HepG2 (cell line): Measurements from ENCODE around the gene GGT7. TPM values are rescaled to one million over a fixed set of nuclear protein-coding genes. Genes with fewer than 3 reads are reported as not detected.

Source experiments
- CBX2 ChIP-seq, 2 experiments: fragments of 200-600 bp in 1 of 2; sonication (generic); formaldehyde crosslinking in 1 of 2; IDR thresholded peaks; 2 replicates each; pipeline versions ENCODE4 v1.7.0 to v1.8.1; 2018 to 2022; ENCODE audit warnings: low read depth in 2 of 2, low read length in 1 of 2, mild to moderate bottlenecking in 1 of 2, missing genetic modification reagents in 1 of 2
- CBX5 ChIP-seq: sonication (generic); formaldehyde crosslinking; IDR thresholded peaks from 2 replicates; pipeline ENCODE4 v1.4.0; 2020; ENCODE audit warnings: missing genetic modification reagents, borderline replicate concordance
- CCDC6 ChIP-seq: sonication (generic); formaldehyde crosslinking; IDR thresholded peaks from 2 replicates; pipeline ENCODE4 v1.8.1; 2022; ENCODE audit warnings: mild to moderate bottlenecking, missing genetic modification reagents, moderate library complexity
- CEBPB ChIP-seq: IDR thresholded peaks from 2 replicates; pipeline ENCODE4 v1.6.1; 2011; ENCODE audit warnings: low read depth, low read length, improper control_type of control experiment, borderline replicate concordance
- EHMT2 ChIP-seq: fragments of 200-600 bp; sonication (generic); IDR thresholded peaks from 2 replicates; pipeline ENCODE4 v1.7.0; 2017; ENCODE audit warnings: antibody characterized with exemption, low read depth, low read length, borderline replicate concordance
- ELF3 ChIP-seq: IDR thresholded peaks from 2 replicates; pipeline ENCODE4 v1.6.1; 2016; ENCODE audit warnings: missing genetic modification reagents, missing compliant biosample characterization
- ERF ChIP-seq: IDR thresholded peaks from 2 replicates; pipeline ENCODE4 v1.6.1; 2018; ENCODE audit warnings: missing biosample characterization, missing genetic modification reagents
- GATAD1 ChIP-seq: IDR thresholded peaks from 2 replicates; pipeline ENCODE4 v1.6.1; 2016; ENCODE audit warnings: missing genetic modification reagents, missing compliant biosample characterization
- HOXA3 ChIP-seq: sonication (generic); formaldehyde crosslinking; IDR thresholded peaks from 2 replicates; pipeline ENCODE4 v1.5.0; 2020; ENCODE audit warnings: missing genetic modification reagents
- KDM4B ChIP-seq: sonication (generic); formaldehyde crosslinking; IDR thresholded peaks from 2 replicates; pipeline ENCODE4 v1.4.0; 2020; ENCODE audit warnings: missing genetic modification reagents
- MLLT10 ChIP-seq: sonication (generic); formaldehyde crosslinking; IDR thresholded peaks from 2 replicates; pipeline ENCODE4 v1.4.0; 2020; ENCODE audit warnings: missing genetic modification reagents
- PHF21A ChIP-seq: sonication (generic); formaldehyde crosslinking; IDR thresholded peaks from 2 replicates; pipeline ENCODE4 v1.5.0; 2020; ENCODE audit warnings: mild to moderate bottlenecking, missing genetic modification reagents
- SMAD9 ChIP-seq: sonication (generic); formaldehyde crosslinking; IDR thresholded peaks from 2 replicates; pipeline ENCODE4 v1.5.1; 2020; ENCODE audit warnings: mild to moderate bottlenecking, missing genetic modification reagents
- SOX6 ChIP-seq, 2 experiments: fragments of 450-650 bp in 1 of 2; sonication (generic) in 1 of 2; formaldehyde crosslinking in 1 of 2; IDR thresholded peaks; 2 replicates each; pipeline versions ENCODE4 v1.4.0 to v1.6.1; 2017 to 2020; ENCODE audit warnings: antibody characterized with exemption in 1 of 2, mild to moderate bottlenecking in 1 of 2, missing genetic modification reagents in 1 of 2
- TMF1 ChIP-seq: sonication (generic); formaldehyde crosslinking; IDR thresholded peaks from 2 replicates; pipeline ENCODE4 v1.8.1; 2022; ENCODE audit warnings: low read depth, missing genetic modification reagents
- ZMYM4 ChIP-seq: sonication (generic); formaldehyde crosslinking; IDR thresholded peaks from 2 replicates; pipeline ENCODE4 v1.8.1; 2023; ENCODE audit warnings: mild to moderate bottlenecking, missing genetic modification reagents
- ZNF317 ChIP-seq: sonication (generic); formaldehyde crosslinking; IDR thresholded peaks from 2 replicates; pipeline ENCODE4 v1.5.0; 2020; ENCODE audit warnings: mild to moderate bottlenecking, missing genetic modification reagents
- ZNF326 ChIP-seq: sonication (generic); formaldehyde crosslinking; IDR thresholded peaks from 2 replicates; pipeline ENCODE4 v1.4.0; 2020; ENCODE audit warnings: missing genetic modification reagents, borderline replicate concordance
- ZNF652 ChIP-seq: IDR thresholded peaks from 2 replicates; pipeline ENCODE4 v1.6.1; 2016; ENCODE audit warnings: low read depth, borderline replicate concordance
- ZNF780A ChIP-seq: sonication (generic); formaldehyde crosslinking; IDR thresholded peaks from 2 replicates; pipeline ENCODE4 v1.8.0; 2022; ENCODE audit warnings: mild to moderate bottlenecking, missing genetic modification reagents, moderate library complexity
- ZSCAN12 ChIP-seq: sonication (generic); formaldehyde crosslinking; IDR thresholded peaks from 2 replicates; pipeline ENCODE4 v1.9.0; 2021; ENCODE audit warnings: mild to moderate bottlenecking, missing genetic modification reagents
- polyA plus RNA-seq, 8 experiments: library from polyadenylated mRNA; depleted of rRNA in 3 of 8; stranded (reverse) in 7 of 8; unstranded in 1 of 8; fragments of >200 nt; fragmentation: Illumina TruSeq in 4 of 8; extraction: Trizol in 4 of 8; gene quantifications; 2 replicates each; pipeline versions ENCODE4 v1.2.1 to v1.2.3, GENCODE V29; 2011 to 2016; ENCODE audit warnings: low read depth in 4 of 8, missing spikeins in 1 of 8, mixed read lengths in 1 of 8; ENCODE audit not compliant: insufficient read depth in 1 of 8
- total RNA-seq, 5 experiments: library from RNA; depleted of rRNA; stranded (reverse); fragments of >200 nt; fragmentation: Illumina TruSeq; extraction: Trizol; gene quantifications; 2 replicates each; pipeline ENCODE4 v1.2.3, GENCODE V29; 2016; ENCODE audit warnings: low read depth in 1 of 5
- TF ChIP-seq, protein P1 (sequence below): sonication (generic); formaldehyde crosslinking; IDR thresholded peaks from 2 replicates; pipeline ENCODE4 v1.4.0; 2020; ENCODE audit warnings: low read depth, mild to moderate bottlenecking, missing genetic modification reagents
- TF ChIP-seq, protein P2 (sequence below): IDR thresholded peaks from 2 replicates; pipeline ENCODE4 v1.6.1; 2012; ENCODE audit warnings: inconsistent platforms
- TF ChIP-seq, protein P3 (sequence below): sonication (generic); formaldehyde crosslinking; IDR thresholded peaks from 2 replicates; pipeline ENCODE4 v1.5.1; 2020; ENCODE audit warnings: mild to moderate bottlenecking, missing genetic modification reagents, borderline replicate concordance
- TF ChIP-seq, protein P4 (sequence below): IDR thresholded peaks from 2 replicates; pipeline ENCODE4 v1.6.1; 2016; ENCODE audit warnings: control low read depth
- TF ChIP-seq, protein P5 (sequence below): IDR thresholded peaks from 2 replicates; pipeline ENCODE4 v1.6.1; 2016; ENCODE audit warnings: mild to moderate bottlenecking

GGT7 gene
- total and polyA plus RNA-seq, 2 of the 13 experiments (the other 11 are each of a cell fraction or from before 2014, with no cell fraction given), result 6.6 to 23.0 TPM

DNA sequence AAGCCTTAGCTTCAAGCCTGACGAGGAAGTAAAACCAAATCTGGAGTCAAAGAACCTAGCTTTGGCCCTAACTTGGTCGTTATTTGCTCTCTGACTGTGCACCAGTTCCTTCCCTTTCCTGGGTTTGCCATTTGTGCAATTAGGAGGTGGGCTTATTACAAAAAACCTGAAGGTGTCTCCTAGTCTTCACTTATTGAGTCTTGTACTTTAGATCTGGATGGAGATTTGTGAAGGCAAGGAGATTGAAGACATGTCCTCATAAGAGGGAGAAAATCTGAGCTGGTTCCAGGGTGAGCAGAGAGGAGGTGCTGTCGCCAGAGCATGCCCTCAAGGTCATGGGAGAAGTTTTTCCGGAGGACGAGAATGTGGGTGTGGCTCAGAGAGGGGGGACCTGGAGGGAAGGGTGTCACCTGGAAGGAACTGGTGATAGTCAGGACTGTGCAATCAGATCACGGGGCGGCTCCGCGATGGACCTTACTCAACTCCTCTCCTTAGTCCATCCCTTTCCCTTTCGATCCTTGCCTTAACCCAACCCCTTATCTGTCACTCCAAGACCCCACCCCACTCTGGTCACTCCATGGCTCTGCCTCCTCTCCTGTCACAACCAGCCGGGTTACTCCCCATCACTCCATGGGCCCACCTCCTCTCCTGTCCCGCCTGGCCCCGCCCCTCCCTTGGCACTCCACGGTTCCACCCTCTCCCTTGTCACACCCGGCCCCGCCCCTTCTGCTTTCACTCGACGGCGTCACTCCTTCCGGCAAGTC, 3.2 kb upstream of the GGT7 start (continued):
- TF ChIP-seq ZNF326 (0 out of 2 replicates have a peak, but pooled peaks have one; percentile 21), ZMYM4 (CRISPR knock-in tag) (peak; percentile 56), ZNF652 (CRISPR knock-in tag) (no peak), ZSCAN12 (CRISPR knock-in tag) (no peak), SMAD9 (CRISPR knock-in tag) (no peak), GATAD1 (CRISPR knock-in tag) (0 out of 2 replicates have a peak, but pooled peaks have one; percentile 33), CEBPB (peak; percentile 85), CBX2 (IDR thresholded peaks at IDR 0.05; ENCODE audit: low read depth, low read length) (no peak), CBX2 (CRISPR knock-in tag; IDR thresholded peaks at IDR 0.05; ENCODE audit: low read depth) (no peak), TMF1 (no peak; the same call in 1 of the 2 replicates), MLLT10 (CRISPR knock-in tag) (no peak), CCDC6 (CRISPR knock-in tag) (peak; percentile 63; the same call in 1 of the 2 replicates), KDM4B (no peak), HOXA3 (peak; percentile 78; the same call in 1 of the 2 replicates), PHF21A (CRISPR knock-in tag) (no peak), ELF3 (peak; percentile 71), SOX6 (IDR thresholded peaks at IDR 0.05) (no peak), SOX6 (CRISPR knock-in tag; IDR thresholded peaks at IDR 0.05) (peak; percentile 43; the same call in 1 of the 2 replicates), ZNF780A (CRISPR knock-in tag) (no peak), ZNF317 (CRISPR knock-in tag) (peak; percentile 68; the same call in 1 of the 2 replicates), EHMT2 (no peak), CBX5 (CRISPR knock-in tag) (no peak; the same call in 1 of the 2 replicates), ERF (CRISPR knock-in tag) (peak; percentile 90)
- TF ChIP-seq, protein P1, sequence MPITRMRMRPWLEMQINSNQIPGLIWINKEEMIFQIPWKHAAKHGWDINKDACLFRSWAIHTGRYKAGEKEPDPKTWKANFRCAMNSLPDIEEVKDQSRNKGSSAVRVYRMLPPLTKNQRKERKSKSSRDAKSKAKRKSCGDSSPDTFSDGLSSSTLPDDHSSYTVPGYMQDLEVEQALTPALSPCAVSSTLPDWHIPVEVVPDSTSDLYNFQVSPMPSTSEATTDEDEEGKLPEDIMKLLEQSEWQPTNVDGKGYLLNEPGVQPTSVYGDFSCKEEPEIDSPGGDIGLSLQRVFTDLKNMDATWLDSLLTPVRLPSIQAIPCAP (CRISPR knock-in tag), result no peak
- TF ChIP-seq, protein P2, sequence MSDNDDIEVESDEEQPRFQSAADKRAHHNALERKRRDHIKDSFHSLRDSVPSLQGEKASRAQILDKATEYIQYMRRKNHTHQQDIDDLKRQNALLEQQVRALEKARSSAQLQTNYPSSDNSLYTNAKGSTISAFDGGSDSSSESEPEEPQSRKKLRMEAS, result peak; percentile 66
- TF ChIP-seq, protein P3, sequence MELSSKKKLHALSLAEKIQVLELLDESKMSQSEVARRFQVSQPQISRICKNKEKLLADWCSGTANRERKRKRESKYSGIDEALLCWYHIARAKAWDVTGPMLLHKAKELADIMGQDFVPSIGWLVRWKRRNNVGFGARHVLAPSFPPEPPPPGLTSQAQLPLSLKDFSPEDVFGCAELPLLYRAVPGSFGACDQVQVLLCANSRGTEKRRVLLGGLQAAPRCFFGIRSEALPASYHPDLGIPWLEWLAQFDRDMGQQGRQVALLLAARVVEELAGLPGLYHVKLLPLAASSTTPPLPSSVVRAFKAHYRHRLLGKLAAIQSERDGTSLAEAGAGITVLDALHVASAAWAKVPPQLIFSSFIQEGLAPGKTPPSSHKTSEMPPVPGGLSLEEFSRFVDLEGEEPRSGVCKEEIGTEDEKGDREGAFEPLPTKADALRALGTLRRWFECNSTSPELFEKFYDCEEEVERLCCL (CRISPR knock-in tag), result 0 out of 2 replicates have a peak, but pooled peaks have one; percentile 61
- TF ChIP-seq, protein P4, sequence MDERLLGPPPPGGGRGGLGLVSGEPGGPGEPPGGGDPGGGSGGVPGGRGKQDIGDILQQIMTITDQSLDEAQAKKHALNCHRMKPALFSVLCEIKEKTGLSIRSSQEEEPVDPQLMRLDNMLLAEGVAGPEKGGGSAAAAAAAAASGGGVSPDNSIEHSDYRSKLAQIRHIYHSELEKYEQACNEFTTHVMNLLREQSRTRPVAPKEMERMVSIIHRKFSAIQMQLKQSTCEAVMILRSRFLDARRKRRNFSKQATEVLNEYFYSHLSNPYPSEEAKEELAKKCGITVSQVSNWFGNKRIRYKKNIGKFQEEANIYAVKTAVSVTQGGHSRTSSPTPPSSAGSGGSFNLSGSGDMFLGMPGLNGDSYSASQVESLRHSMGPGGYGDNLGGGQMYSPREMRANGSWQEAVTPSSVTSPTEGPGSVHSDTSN (CRISPR knock-in tag), result peak; percentile 78
- TF ChIP-seq, protein P5, sequence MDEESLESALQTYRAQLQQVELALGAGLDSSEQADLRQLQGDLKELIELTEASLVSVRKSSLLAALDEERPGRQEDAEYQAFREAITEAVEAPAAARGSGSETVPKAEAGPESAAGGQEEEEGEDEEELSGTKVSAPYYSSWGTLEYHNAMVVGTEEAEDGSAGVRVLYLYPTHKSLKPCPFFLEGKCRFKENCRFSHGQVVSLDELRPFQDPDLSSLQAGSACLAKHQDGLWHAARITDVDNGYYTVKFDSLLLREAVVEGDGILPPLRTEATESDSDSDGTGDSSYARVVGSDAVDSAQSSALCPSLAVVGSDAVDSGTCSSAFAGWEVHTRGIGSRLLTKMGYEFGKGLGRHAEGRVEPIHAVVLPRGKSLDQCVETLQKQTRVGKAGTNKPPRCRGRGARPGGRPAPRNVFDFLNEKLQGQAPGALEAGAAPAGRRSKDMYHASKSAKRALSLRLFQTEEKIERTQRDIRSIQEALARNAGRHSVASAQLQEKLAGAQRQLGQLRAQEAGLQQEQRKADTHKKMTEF (CRISPR knock-in tag), result peak; percentile 13; the same call in 1 of the 2 replicates
